ENCODE measurements around the gene GABRB1. TPM values are rescaled to one million over a fixed set of nuclear protein-coding genes. Genes with fewer than 3 reads are reported as not detected.

The GABRB1 gene
- total RNA-seq, 1 donor from 2014 or later = not detected

- peaks cover 2% of the 10 kb centered on the region for H3K27me3 Mint-ChIP-seq
- no peak overlapping the region for H3K27ac Mint-ChIP-seq
- intact Hi-C loops (cut with micrococcal nuclease) = no loop called here
- H3K9me3 Mint-ChIP-seq = no peaks in the 10 kb centered on the region
- ATAC-seq (ENCODE audit: low read depth) = no peak
- POLR2A ChIA-PET = no interaction called here
- no peaks in the 10 kb centered on the region for H3K36me3 Mint-ChIP-seq (ENCODE audit: low read depth)
- TF ChIP-seq CTCF (IDR thresholded peaks at IDR 0.05) = no peak
- no peak for DNase-seq
- CTCF ChIA-PET = no interaction called here
- no peak overlapping the region for H3K4me3 Mint-ChIP-seq
- no peaks in the 10 kb centered on the region for H3K4me1 Mint-ChIP-seq
Measured at GRCh38 chr4:47195706-47196105, 164.3 kb downstream of the GABRB1 start.

- CTCF ChIA-PET = no interaction called here
- TF ChIP-seq CTCF (IDR thresholded peaks at IDR 0.05) = no peak
- POLR2A ChIA-PET = no interaction called here
- no peaks in the 10 kb centered on the region for H3K4me1 Mint-ChIP-seq
- DNase-seq (no peak), ATAC-seq (ENCODE audit: low read depth) (no peak)
- H3K27ac Mint-ChIP-seq = no peak overlapping the region
- peaks cover 2% of the 10 kb centered on the region for H3K27me3 Mint-ChIP-seq
- H3K4me3 Mint-ChIP-seq = no peak overlapping the region
- no peaks in the 10 kb centered on the region for H3K9me3 Mint-ChIP-seq
- intact Hi-C loops (cut with micrococcal nuclease) = no loop called here
- H3K36me3 Mint-ChIP-seq (ENCODE audit: low read depth) = no peaks in the 10 kb centered on the region
Measured at GRCh38 chr4:47198791-47199190, 167.4 kb downstream of the GABRB1 start.

GRCh38 chr4:47203593-47203992 lies 172.2 kb downstream of the GABRB1 start:
- intact Hi-C loops (cut with micrococcal nuclease) = no loop called here
- Mint-ChIP-seq H3K4me3 (no peak overlapping the region), H3K9me3 (no peaks in the 10 kb centered on the region), H3K36me3 (ENCODE audit: low read depth) (no peaks in the 10 kb centered on the region), H3K27ac (no peak overlapping the region), H3K4me1 (no peaks in the 10 kb centered on the region), H3K27me3 (no peaks in the 10 kb centered on the region)
- POLR2A ChIA-PET = no interaction called here
- CTCF ChIA-PET = no interaction called here
- ATAC-seq (ENCODE audit: low read depth) (no peak), DNase-seq (no peak)
- TF ChIP-seq CTCF (IDR thresholded peaks at IDR 0.05) = no peak

- ChIA-PET POLR2A (no interaction called here), CTCF (no interaction called here)
- ATAC-seq (ENCODE audit: low read depth) (no peak), DNase-seq (no peak)
- Mint-ChIP-seq H3K36me3 (ENCODE audit: low read depth) (no peaks in the 10 kb centered on the region), H3K9me3 (no peaks in the 10 kb centered on the region), H3K4me1 (no peaks in the 10 kb centered on the region), H3K4me3 (no peak overlapping the region), H3K27ac (no peak overlapping the region), H3K27me3 (no peaks in the 10 kb centered on the region)
- no peak for TF ChIP-seq CTCF (IDR thresholded peaks at IDR 0.05)
- intact Hi-C loops (cut with micrococcal nuclease) = no loop called here
Measured at GRCh38 chr4:47207555-47207954, 176.2 kb downstream of the GABRB1 start.

- H3K36me3 Mint-ChIP-seq (ENCODE audit: low read depth) = no peaks in the 10 kb centered on the region
- ChIA-PET CTCF (no interaction called here), POLR2A (no interaction called here)
- no peaks in the 10 kb centered on the region for H3K4me1 Mint-ChIP-seq
- no peak overlapping the region for H3K27ac Mint-ChIP-seq
- intact Hi-C loops (cut with micrococcal nuclease) = no loop called here
- H3K27me3 Mint-ChIP-seq = no peaks in the 10 kb centered on the region
- no peak for DNase-seq
- no peak for TF ChIP-seq CTCF (IDR thresholded peaks at IDR 0.05)
- ATAC-seq (ENCODE audit: low read depth) = no peak
- no peak overlapping the region for H3K4me3 Mint-ChIP-seq
- H3K9me3 Mint-ChIP-seq = no peaks in the 10 kb centered on the region
Measured at GRCh38 chr4:47209833-47210232, 178.5 kb downstream of the GABRB1 start.

Measured in activated B cell treated with CpG ODN at 0.5 μM for 24 hours (primary cell).